AG04450 (cell line): ENCODE data around the gene LCORL. TPM values are rescaled to one million over a fixed set of nuclear protein-coding genes. Genes with fewer than 3 reads are reported as not detected.

Experiments used
- CTCF ChIA-PET: fragments of 300-600, 350-600 bp; formaldehyde crosslinking; extraction: SDS; loops from one replicate; lab custom pipeline; 2022; ENCODE audit warnings: antibody characterized with exemption, inconsistent platforms; lab: Charles Lee
- POLR2A ChIA-PET: fragments of 350-600 bp; formaldehyde crosslinking; extraction: SDS; loops from one replicate; lab custom pipeline; 2021; ENCODE audit warnings: antibody characterized with exemption, inconsistent platforms; lab: Yijun Ruan, JAX
- DNase-seq: peaks from one replicate; pipeline ENCODE4 v3.0.0-alpha.2; 2011; ENCODE audit warnings: low read depth, low spot score
- H3K27ac ChIP-seq: one replicate; pipeline ENCODE4 v1.5.1; 2012; ENCODE audit warnings: low read depth, low read length, control low read depth
- H3K27me3 ChIP-seq: one replicate; pipeline ENCODE4 v1.6.0; 2012; ENCODE audit warnings: low read length; ENCODE audit not compliant: control insufficient read depth, insufficient read depth
- H3K4me3 ChIP-seq: 2 replicates; pipeline ENCODE4 v1.5.1; 2011; ENCODE audit warnings: mild to moderate bottlenecking, low read depth, low read length, control low read depth
- H3K9me3 ChIP-seq: 2 replicates; pipeline ENCODE4 v1.5.1; 2012; ENCODE audit warnings: low read length; ENCODE audit not compliant: control insufficient read depth, insufficient read depth
- polyA plus RNA-seq: library from polyadenylated mRNA; depleted of rRNA; stranded (reverse); fragments of >200 nt; gene quantifications from 2 replicates; pipeline ENCODE4 v1.2.3, GENCODE V29; 2011
- TF ChIP-seq, protein P1 (sequence below): IDR thresholded peaks from 2 replicates; pipeline ENCODE4 v1.5.1; 2011; ENCODE audit warnings: low read depth, low read length, control low read depth, inconsistent platforms

Gene LCORL
- polyA plus RNA-seq, 1 experiment: 7.2 TPM

DNA sequence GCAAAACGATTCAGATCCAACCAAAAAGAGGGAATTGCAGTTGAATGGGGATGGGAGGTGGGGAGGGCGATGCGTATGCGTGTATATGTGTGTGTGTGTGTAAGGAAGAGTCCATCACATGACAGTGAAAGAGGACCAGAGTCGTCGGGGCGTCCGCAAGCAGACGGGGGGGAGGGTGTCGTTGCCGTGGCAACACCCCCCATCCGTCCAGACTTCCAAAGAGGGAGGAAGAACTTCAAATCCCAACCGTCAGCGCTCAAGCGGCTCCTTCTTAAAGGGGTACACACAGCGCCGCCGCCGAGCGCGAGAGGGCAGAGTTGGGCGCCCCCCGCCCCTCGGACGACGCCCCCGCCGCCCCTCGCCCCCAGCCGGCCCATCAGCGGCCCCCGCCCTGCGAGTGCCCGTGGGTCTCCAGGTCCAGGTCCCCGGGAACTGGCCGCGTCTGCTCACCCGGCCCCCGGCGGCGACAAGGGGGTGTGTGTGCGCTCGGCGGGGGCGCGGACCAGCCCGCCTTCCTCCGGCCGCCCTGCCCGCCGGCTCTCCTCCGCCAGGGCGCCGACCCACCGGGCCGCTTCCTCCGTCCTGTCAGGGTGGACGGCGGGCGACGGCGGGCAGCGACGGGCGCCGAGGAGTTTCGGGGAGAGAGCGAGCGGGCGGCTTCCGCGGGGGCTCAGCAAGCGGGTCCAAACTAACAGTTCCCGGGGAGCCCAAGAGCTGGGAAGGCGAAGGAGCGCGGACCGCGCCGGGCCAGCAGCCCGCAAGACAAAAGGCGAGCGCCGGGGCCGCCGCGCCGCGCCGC lies 685 bp downstream of the LCORL start:
- Histone ChIP-seq H3K9me3 (no peaks in the 10 kb centered on the region; the same call in 1 of the 2 replicates), H3K27me3 (peaks cover 6% of the 10 kb centered on the region), H3K4me3 (peak overlapping the region; percentile 92), H3K27ac (peak overlapping the region; percentile 77)
- TF ChIP-seq, protein P1, sequence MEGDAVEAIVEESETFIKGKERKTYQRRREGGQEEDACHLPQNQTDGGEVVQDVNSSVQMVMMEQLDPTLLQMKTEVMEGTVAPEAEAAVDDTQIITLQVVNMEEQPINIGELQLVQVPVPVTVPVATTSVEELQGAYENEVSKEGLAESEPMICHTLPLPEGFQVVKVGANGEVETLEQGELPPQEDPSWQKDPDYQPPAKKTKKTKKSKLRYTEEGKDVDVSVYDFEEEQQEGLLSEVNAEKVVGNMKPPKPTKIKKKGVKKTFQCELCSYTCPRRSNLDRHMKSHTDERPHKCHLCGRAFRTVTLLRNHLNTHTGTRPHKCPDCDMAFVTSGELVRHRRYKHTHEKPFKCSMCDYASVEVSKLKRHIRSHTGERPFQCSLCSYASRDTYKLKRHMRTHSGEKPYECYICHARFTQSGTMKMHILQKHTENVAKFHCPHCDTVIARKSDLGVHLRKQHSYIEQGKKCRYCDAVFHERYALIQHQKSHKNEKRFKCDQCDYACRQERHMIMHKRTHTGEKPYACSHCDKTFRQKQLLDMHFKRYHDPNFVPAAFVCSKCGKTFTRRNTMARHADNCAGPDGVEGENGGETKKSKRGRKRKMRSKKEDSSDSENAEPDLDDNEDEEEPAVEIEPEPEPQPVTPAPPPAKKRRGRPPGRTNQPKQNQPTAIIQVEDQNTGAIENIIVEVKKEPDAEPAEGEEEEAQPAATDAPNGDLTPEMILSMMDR: no peak
- DNase-seq: peak; percentile 50
- CTCF ChIA-PET: interaction anchor here (1.0 to 2.3 kb wide), 2 partner anchors 10 to 204 kb away, joined by 3 to 12 read pairs; no protein-coding TSS in a partner anchor
- POLR2A ChIA-PET: no interaction called here

DNA sequence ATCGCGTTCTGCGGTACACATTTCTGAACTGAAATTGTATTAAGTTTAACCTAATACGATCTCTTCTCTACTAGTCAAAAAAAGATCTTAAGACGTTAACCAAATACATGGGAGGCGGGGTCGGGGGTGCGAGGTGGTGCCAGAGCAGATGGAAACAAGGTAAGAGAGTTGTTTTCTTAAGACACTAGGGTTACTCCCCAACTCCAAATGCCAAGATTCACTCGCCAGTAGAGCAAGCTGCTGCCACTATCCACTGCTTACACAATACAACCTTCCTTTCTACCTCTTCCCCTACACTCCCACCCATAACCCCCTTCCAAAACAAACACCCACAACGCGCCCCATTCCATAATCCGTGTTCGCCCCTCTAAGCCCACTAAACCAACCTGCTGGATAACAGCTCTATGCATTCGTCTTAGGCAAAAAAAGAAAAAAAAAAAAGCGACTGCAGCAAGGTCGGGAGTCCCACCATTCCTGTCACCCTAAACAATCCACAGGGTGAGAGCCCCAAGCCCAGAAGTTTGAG lies 1.3 kb downstream of the LCORL start:
- H3K27me3 ChIP-seq: peaks cover 5% of the 10 kb centered on the region
- POLR2A ChIA-PET: no interaction called here
- TF ChIP-seq, protein P1: no peak
- peak overlapping the region; percentile 92 for H3K4me3 ChIP-seq
- DNase-seq: no peak
- CTCF ChIA-PET: interaction anchor here (0.6 to 2.3 kb wide), 3 partner anchors 9 to 203 kb away, joined by 3 to 12 read pairs (median 3); no protein-coding TSS in a partner anchor
- no peak overlapping the region for H3K27ac ChIP-seq
- H3K9me3 ChIP-seq: no peaks in the 10 kb centered on the region; the same call in 1 of the 2 replicates

DNA sequence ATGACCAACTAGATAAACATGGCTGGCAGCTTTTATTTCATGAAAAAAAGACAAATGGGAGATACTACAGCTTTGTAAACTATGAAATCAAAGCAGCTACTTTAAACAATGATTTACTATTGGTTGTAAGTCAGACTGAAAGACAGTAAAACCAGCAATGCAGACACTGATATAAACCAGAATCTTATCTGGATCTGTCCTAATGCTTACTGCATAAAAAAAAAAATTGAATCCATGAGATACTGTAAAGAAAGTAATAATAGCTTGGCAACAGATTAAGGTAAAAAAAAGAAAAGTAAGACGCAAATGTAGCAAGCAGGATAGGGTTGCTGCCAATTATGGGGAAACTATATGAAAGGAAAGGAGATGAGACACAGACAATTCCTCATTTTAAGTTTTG lies 7.3 kb downstream of the LCORL start:
- TF ChIP-seq, protein P1: no peak
- CTCF ChIA-PET: interaction anchor here (2.6 kb wide), 1 partner anchor 197 kb away, joined by 8 read pairs; no protein-coding TSS in a partner anchor
- POLR2A ChIA-PET: no interaction called here

DNA sequence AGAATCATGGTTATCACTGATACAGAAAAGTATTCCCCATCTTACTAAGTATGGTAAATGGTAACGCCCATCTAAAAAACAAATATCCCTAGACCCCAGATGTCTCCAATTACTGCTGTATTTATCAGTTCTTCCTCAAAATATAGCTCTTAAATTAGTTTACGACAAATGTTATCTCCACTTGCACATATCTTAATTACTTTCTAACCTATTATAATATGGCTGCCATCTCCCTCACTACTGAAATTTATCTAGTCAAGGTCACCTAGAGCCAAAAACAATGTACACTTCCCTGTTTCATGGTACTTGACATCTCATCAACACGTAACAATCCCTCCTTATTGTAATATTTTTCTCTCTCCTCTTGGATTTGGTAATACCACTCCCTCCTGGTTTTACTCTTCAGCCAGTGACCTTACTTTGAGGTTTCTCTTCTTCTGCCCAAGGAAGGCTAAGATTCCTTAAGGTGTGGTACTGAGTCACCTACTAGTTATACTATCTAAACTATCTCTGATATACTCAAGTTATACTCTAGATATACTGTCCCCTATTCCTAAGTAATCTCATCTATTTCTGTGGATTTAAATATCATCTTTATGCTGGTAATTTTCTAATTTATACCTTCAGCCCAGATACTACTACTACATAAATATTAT lies 8.6 kb downstream of the LCORL start:
- CTCF ChIA-PET: interaction anchor here (1.0 to 2.6 kb wide), 3 partner anchors 196 to 580 kb away, joined by 3 to 8 read pairs (median 3); no protein-coding TSS in a partner anchor
- POLR2A ChIA-PET: no interaction called here

More for the DNA sequence above, 7.3 kb downstream of the LCORL start:
- H3K27me3 ChIP-seq: no peaks in the 10 kb centered on the region
- DNase-seq: no peak
- no peaks in the 10 kb centered on the region for H3K9me3 ChIP-seq
- no peak overlapping the region for H3K27ac ChIP-seq
- no peak overlapping the region for H3K4me3 ChIP-seq

More for the DNA sequence above, 8.6 kb downstream of the LCORL start:
- TF ChIP-seq, protein P1: no peak
- H3K4me3 ChIP-seq: no peak overlapping the region
- no peak overlapping the region for H3K27ac ChIP-seq
- H3K9me3 ChIP-seq: no peaks in the 10 kb centered on the region
- no peaks in the 10 kb centered on the region for H3K27me3 ChIP-seq
- no peak for DNase-seq
